ENCODE measurements around the gene SORCS2.

SORCS2 gene

GRCh38 chr4:7275067-7275466 lies 82.7 kb downstream of the SORCS2 start:
- DNase-seq, result no peak

GRCh38 chr4:7275490-7276154 lies 83.3 kb downstream of the SORCS2 start:
- DNase-seq, result no peak

GRCh38 chr4:7276515-7276914 lies 84.2 kb downstream of the SORCS2 start:
- DNase-seq, result no peak

- no peak for DNase-seq
Measured at GRCh38 chr4:7278071-7278765, 85.9 kb downstream of the SORCS2 start.

- DNase-seq, result no peak
Measured at GRCh38 chr4:7278981-7279380, 86.6 kb downstream of the SORCS2 start.

GRCh38 chr4:7279902-7280301 lies 87.6 kb downstream of the SORCS2 start:
- no peak for DNase-seq

- DNase-seq, result no peak
Measured at GRCh38 chr4:7280926-7281690, 88.8 kb downstream of the SORCS2 start.

- DNase-seq, result no peak
Measured at GRCh38 chr4:7281691-7282665, 89.6 kb downstream of the SORCS2 start.

GRCh38 chr4:7282786-7283440 lies 90.6 kb downstream of the SORCS2 start:
- no peak for DNase-seq

GRCh38 chr4:7285244-7286094 lies 93.1 kb downstream of the SORCS2 start:
- DNase-seq, result no peak

- no peak for DNase-seq
Measured at GRCh38 chr4:7286170-7286569, 93.8 kb downstream of the SORCS2 start.

- no peak for DNase-seq
Measured at GRCh38 chr4:7286798-7287197, 94.5 kb downstream of the SORCS2 start.

GRCh38 chr4:7287274-7287917 lies 95.1 kb downstream of the SORCS2 start:
- no peak for DNase-seq

- DNase-seq, result no peak
Measured at GRCh38 chr4:7287918-7288280, 95.6 kb downstream of the SORCS2 start.

GRCh38 chr4:7288751-7289523 lies 96.6 kb downstream of the SORCS2 start:
- no peak for DNase-seq

GRCh38 chr4:7289589-7289988 lies 97.3 kb downstream of the SORCS2 start:
- DNase-seq, result no peak

GRCh38 chr4:7291372-7292114 lies 99.2 kb downstream of the SORCS2 start:
- no peak for DNase-seq

- no peak for DNase-seq
Measured at GRCh38 chr4:7293703-7294102, 101.4 kb downstream of the SORCS2 start.

- no peak for DNase-seq
Measured at GRCh38 chr4:7294176-7294756, 101.9 kb downstream of the SORCS2 start.

All from CD4-positive, alpha-beta T cell treated with Interleukin-17A for 4 hours (primary cell).